Lower leg skin (tissue), 3 donors: Measurements from ENCODE around the gene LILRA5.

Experiments used
- CTCF ChIP-seq, 3 donors: fragments of 450-650 bp; IDR thresholded peaks; one replicate each; pipeline ENCODE4 v1.5.1; 2016; ENCODE audit warnings: antibody characterized with exemption in 3 of 3, mild to moderate bottlenecking in 3 of 3, moderate library complexity in 2 of 3
- POLR2A ChIP-seq, 2 donors: fragments of 450-650 bp; IDR thresholded peaks; one replicate each; pipeline ENCODE4 v1.6.1; 2016 to 2017; ENCODE audit warnings: antibody characterized with exemption in 2 of 2, mild to moderate bottlenecking in 1 of 2, moderate library complexity in 1 of 2

- no peak for TF ChIP-seq CTCF (IDR thresholded peaks at IDR 0.05)
- TF ChIP-seq POLR2A (IDR thresholded peaks at IDR 0.05) = no peak
Observed at GRCh38 chr19:54262066-54262465, 50.9 kb downstream of the LILRA5 start.
